Measurements from ENCODE around the gene PIM1. TPM values are rescaled to one million over a fixed set of nuclear protein-coding genes. Genes with fewer than 3 reads are reported as not detected.

Gene PIM1
- total RNA-seq, 6 experiments from 2014 or later = 3.6 to 6.3 (median 5.1) TPM

DNA sequence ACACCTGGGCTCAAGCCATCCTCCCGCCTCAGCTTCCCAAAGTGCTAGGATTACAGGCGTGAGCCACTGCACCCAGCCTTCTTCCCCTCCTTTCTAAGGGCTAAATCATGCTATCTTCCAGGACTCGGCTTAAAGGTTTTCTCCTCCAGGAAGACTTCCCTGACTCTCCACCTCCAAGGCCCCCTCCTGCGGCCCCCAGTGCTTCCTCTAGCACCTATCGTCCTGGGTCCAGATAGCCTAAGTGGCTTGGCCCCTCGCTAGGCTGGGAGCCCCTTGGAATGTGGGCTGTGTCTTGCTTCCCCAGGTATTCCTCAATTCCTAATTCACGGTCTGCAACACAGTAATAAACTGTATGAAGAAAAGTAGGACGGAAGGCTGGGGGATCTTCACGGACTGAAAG is 36.7 kb downstream of the PIM1 start:
- H3K9me3 Mint-ChIP-seq = no peaks in the 10 kb centered on the region
- H3K27me3 Mint-ChIP-seq (ENCODE audit: insufficient read depth) = peaks cover 3% of the 10 kb centered on the region; the same call in 1 of the 2 replicates
- H3K4me3 Mint-ChIP-seq = no peak overlapping the region
- TF ChIP-seq, protein P1, sequence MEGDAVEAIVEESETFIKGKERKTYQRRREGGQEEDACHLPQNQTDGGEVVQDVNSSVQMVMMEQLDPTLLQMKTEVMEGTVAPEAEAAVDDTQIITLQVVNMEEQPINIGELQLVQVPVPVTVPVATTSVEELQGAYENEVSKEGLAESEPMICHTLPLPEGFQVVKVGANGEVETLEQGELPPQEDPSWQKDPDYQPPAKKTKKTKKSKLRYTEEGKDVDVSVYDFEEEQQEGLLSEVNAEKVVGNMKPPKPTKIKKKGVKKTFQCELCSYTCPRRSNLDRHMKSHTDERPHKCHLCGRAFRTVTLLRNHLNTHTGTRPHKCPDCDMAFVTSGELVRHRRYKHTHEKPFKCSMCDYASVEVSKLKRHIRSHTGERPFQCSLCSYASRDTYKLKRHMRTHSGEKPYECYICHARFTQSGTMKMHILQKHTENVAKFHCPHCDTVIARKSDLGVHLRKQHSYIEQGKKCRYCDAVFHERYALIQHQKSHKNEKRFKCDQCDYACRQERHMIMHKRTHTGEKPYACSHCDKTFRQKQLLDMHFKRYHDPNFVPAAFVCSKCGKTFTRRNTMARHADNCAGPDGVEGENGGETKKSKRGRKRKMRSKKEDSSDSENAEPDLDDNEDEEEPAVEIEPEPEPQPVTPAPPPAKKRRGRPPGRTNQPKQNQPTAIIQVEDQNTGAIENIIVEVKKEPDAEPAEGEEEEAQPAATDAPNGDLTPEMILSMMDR (IDR thresholded peaks at IDR 0.05) = no peak
- no peak overlapping the region for H3K27ac Mint-ChIP-seq
- H3K36me3 Mint-ChIP-seq (ENCODE audit: low read depth) = no peaks in the 10 kb centered on the region
- H3K4me1 Mint-ChIP-seq (ENCODE audit: low read depth) = peaks cover 13% of the 10 kb centered on the region
- DNase-seq = no peak

DNA sequence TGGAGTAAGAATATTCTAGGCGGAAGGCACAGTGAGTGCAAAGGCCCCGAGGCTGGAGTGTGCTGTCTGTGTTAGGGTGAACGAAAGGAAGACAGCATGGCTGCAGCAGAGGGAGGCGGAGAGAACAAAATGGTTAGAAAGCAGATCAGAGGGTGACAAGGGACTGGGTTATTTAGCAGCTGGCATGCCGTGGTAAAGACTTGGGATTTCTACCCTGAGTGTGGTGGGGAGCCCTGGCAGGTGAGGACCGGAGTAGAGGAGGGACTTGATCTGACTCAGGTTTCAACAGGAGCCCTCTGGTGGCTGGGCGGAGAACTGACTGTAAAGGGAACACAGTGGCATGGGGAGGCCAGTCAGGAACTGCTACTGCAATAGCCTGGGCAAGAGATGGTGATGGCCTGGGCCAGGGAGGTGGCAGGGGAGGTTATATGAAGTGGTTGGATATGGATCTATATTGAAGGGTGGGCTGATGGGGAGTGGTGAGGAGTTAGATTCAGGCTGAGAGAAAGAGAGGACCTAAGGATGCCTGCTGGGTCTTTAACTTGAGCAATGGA is 38.0 kb downstream of the PIM1 start:
- peak; percentile 75 for DNase-seq
- Mint-ChIP-seq H3K27ac (no peak overlapping the region), H3K4me1 (ENCODE audit: low read depth) (peaks cover 13% of the 10 kb centered on the region), H3K27me3 (ENCODE audit: insufficient read depth) (peaks cover 3% of the 10 kb centered on the region; the same call in 1 of the 2 replicates), H3K4me3 (no peak overlapping the region), H3K9me3 (no peaks in the 10 kb centered on the region), H3K36me3 (ENCODE audit: low read depth) (no peaks in the 10 kb centered on the region)
- TF ChIP-seq, protein P1 (IDR thresholded peaks at IDR 0.05) = peak; percentile 89

DNA sequence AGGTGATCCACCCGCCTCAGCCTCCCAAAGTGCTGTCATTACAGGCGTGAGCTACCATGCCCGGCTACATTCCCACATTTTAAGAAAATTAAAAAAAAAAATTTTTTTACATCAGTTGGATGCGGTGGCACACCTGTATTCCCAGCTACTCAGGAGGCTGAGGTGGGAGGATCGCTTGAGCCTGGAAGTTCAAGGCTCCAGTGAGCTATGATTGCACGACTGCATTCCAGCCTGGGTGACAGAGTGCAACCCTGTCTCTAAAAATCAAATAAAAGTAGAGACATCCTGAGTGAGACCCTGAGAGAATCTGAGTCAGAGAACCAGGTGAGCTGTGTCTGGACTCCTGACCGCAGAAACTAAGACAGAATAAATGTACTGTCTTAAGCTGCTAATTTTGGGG is 38.8 kb downstream of the PIM1 start:
- peaks cover 3% of the 10 kb centered on the region; the same call in 1 of the 2 replicates for H3K27me3 Mint-ChIP-seq (ENCODE audit: insufficient read depth)
- TF ChIP-seq, protein P1 (IDR thresholded peaks at IDR 0.05) = no peak
- no peak overlapping the region for H3K4me3 Mint-ChIP-seq
- H3K36me3 Mint-ChIP-seq (ENCODE audit: low read depth) = no peaks in the 10 kb centered on the region
- no peak for DNase-seq
- no peaks in the 10 kb centered on the region for H3K9me3 Mint-ChIP-seq
- no peak overlapping the region for H3K27ac Mint-ChIP-seq
- H3K4me1 Mint-ChIP-seq (ENCODE audit: low read depth) = peaks cover 13% of the 10 kb centered on the region

DNA sequence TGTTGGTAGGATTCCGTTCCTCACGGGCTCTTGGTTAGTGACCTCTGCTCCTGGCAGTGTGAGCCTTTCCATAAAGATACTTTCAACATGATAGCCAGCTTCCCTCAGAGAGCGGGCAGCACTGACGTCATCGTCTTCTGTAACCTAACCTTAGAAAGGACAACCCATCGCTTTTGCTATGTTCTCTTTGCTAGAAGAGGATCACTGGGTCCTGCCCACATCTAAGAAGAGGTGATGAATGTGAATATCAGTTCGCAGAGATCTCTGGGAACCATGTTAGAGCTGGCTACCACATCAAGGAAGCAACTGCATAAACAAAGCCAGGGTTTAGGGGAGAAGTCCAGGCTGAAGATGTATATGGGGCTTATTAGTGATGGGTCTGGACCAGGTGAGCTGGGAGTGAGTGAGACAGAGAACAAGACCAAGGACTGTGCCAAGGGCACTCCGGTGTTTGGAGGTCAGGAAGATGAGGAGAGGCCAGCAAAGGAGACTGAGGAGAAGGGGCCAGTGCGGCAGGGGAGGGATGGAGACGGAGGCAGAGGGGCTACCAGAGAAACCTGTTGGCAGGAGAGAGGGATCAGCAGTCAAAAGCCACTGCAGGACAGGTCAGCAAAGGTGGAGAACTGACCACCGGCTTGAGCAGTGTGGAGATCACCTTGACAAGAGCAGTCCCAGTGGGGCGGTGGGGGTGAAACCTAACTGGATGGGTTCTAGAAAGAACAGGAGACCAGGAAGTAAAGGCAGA is 39.7 kb downstream of the PIM1 start:
- TF ChIP-seq, protein P1 (IDR thresholded peaks at IDR 0.05) = no peak
- Mint-ChIP-seq H3K36me3 (ENCODE audit: low read depth) (no peaks in the 10 kb centered on the region), H3K4me3 (no peak overlapping the region), H3K4me1 (ENCODE audit: low read depth) (peaks cover 5% of the 10 kb centered on the region; the same call in 1 of the 2 replicates), H3K27me3 (ENCODE audit: insufficient read depth) (peaks cover 3% of the 10 kb centered on the region; the same call in 1 of the 2 replicates), H3K27ac (no peak overlapping the region), H3K9me3 (no peaks in the 10 kb centered on the region)
- no peak for DNase-seq

DNA sequence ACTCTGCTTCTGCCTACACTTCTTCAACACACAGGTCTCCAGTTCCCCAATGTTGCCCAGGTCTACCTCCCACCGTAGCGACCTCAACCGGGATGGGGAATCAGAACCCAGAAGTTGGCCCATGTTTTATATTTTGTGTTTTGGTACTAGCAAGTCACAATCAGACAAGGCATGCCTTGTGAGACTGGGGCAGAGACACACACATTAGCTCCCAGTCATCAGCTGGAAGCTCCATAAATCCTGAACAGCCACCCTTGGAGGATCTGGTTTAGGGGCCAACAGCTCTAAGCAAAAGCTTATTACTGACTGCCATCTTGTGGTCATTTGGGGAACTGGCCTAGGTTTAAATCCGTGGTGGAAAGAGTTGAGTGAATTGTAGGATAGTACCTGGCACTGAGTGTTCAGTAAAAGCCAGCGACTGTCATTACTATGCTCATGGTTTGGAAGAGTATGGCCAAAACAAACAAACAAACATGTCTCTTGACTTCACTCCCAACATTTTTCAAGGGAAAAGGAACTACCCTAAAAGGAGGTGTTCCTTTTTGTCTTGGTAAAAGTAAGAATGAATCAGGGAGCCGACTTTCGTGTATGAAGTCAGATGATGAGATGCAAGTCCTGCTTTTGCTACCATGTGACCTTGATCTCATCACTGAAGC is 40.5 kb downstream of the PIM1 start:
- Mint-ChIP-seq H3K36me3 (ENCODE audit: low read depth) (no peaks in the 10 kb centered on the region), H3K27me3 (ENCODE audit: insufficient read depth) (peaks cover 3% of the 10 kb centered on the region; the same call in 1 of the 2 replicates), H3K9me3 (no peaks in the 10 kb centered on the region), H3K4me3 (no peak overlapping the region), H3K27ac (no peak overlapping the region), H3K4me1 (ENCODE audit: low read depth) (peaks cover 5% of the 10 kb centered on the region; the same call in 1 of the 2 replicates)
- peak; percentile 74 for DNase-seq
- TF ChIP-seq, protein P1 (IDR thresholded peaks at IDR 0.05) = peak; percentile 96
